ENCODE results near the gene SSTR5.

The SSTR5 gene

GRCh38 chr16:1107731-1108130, 35.2 kb downstream of the SSTR5 start:
- DNase-seq = no peak

- DNase-seq = no peak
Measured at GRCh38 chr16:1108299-1109252, 36.0 kb downstream of the SSTR5 start.

- DNase-seq = no peak
Measured at GRCh38 chr16:1109648-1110047, 37.1 kb downstream of the SSTR5 start.

- DNase-seq = no peak
Measured at GRCh38 chr16:1112506-1113184, 40.1 kb downstream of the SSTR5 start.

- no peak for DNase-seq
Measured at GRCh38 chr16:1113489-1113888, 40.9 kb downstream of the SSTR5 start.

GRCh38 chr16:1113889-1114526, 41.5 kb downstream of the SSTR5 start:
- no peak for DNase-seq

GRCh38 chr16:1116693-1117077, 44.1 kb downstream of the SSTR5 start:
- DNase-seq = no peak

- no peak for DNase-seq
Measured at GRCh38 chr16:1117176-1117900, 44.8 kb downstream of the SSTR5 start.

- no peak for DNase-seq
Measured at GRCh38 chr16:1117926-1118325, 45.4 kb downstream of the SSTR5 start.

- no peak for DNase-seq
Measured at GRCh38 chr16:1119129-1119528, 46.6 kb downstream of the SSTR5 start.

GRCh38 chr16:1119766-1120576, 47.4 kb downstream of the SSTR5 start:
- no peak for DNase-seq

GRCh38 chr16:1120577-1120941, 48.0 kb downstream of the SSTR5 start:
- no peak for DNase-seq

GRCh38 chr16:1121009-1121408, 48.5 kb downstream of the SSTR5 start:
- DNase-seq = no peak

- DNase-seq = no peak
Measured at GRCh38 chr16:1121601-1122397, 49.3 kb downstream of the SSTR5 start.

GRCh38 chr16:1122398-1122765, 49.8 kb downstream of the SSTR5 start:
- no peak for DNase-seq

- DNase-seq = no peak
Measured at GRCh38 chr16:1123525-1124230, 51.1 kb downstream of the SSTR5 start.

- DNase-seq = no peak
Measured at GRCh38 chr16:1124291-1124690, 51.7 kb downstream of the SSTR5 start.

- no peak for DNase-seq
Measured at GRCh38 chr16:1124795-1125194, 52.2 kb downstream of the SSTR5 start.

- DNase-seq = peak; percentile 30
Measured at GRCh38 chr16:1125471-1125870, 52.9 kb downstream of the SSTR5 start.

- no peak for DNase-seq
Measured at GRCh38 chr16:1126044-1126443, 53.5 kb downstream of the SSTR5 start.

- DNase-seq = no peak
Measured at GRCh38 chr16:1126586-1126985, 54.0 kb downstream of the SSTR5 start.
